Stimulated activated CD4-positive, alpha-beta T cell treated with anti-CD3 and anti-CD28 coated beads, Interleukin-12 subunit alpha, Interleukin-12 subunit beta, amount 100 ng/mL, for 4 hours (primary cell): ENCODE data around the gene GCNT1.
A peak's percentile ranks its signal among the peaks of the same experiment; 100 is the strongest.
"Not testable (repeated sequence)": the region's sequence is repeated elsewhere in the genome, so short reads cannot be mapped to it uniquely, and the experiment has no call there.

ENCODE experiments used
- DNase-seq: peaks from one replicate; pipeline ENCODE4 v3.0.0-alpha.2; 2020

GCNT1 gene

DNA sequence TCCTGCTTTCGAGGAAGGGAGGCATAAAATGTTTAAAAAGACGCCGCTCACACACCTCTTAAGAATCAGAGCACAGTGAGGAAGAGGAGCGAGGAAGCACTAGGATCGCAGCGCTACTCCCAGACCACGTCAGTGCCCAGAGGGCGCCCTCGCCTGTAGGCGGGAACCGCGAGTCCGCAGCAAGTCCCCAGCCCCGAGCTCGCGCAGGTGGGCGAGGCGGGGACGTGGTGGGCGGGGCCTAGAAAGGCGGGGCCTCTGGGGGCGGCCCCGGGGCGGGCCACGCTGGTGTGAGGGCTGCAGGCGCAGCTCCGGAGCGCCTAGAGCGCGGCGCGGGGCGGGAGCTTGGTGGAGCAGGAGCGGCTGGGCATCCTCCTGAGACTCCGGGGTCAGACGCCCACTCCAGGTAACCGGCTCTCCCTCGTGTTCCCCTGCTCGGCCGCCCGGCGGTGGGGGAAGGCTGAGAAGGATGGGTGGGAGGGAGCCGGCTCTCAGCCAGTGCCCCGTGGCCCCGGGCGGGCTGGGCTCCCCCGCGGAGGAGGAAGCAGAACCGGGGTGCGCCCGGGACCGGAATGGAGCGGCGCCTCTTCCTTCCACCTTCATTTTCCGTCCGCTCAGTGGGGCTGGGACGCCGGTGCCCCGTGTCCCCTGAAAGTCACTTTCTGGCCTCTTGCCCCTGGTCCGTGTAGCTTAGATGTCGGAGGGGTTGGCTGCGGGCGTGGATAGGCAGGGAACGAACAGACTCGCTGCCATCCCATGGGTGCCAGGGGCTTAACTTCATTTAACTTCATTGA, at the start of gene GCNT1:
Gene GCNT1, plus strand, starts transcription at position 280 of the 791 bp plus-strand sequence. CDS start 43,200 bp downstream, outside the sequence.
- DNase-seq = peak; percentile 90

DNA sequence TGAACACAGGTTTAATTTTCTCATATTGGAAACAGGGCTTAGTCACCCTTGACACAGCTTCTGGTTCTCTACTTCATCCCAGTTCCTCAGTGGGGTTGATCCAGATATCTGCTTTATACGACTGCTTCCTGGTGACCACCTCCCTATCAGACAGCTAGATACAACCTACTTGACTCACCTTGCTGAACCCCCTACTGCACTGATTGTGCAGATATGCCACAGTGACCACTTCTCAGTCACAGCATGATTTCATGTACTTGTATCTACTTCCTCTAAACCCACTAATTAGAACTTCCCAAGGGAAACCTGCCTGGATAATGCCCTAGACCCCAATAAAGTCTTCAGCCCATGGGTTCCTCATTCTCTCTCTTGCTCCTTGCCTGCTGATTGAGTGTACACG, 46.3 kb upstream of the GCNT1 start:
- no peak for DNase-seq

- no peak for DNase-seq
These were observed 45.3 kb upstream of the GCNT1 start for GRCh38 chr9:76413658-76414057.

DNA sequence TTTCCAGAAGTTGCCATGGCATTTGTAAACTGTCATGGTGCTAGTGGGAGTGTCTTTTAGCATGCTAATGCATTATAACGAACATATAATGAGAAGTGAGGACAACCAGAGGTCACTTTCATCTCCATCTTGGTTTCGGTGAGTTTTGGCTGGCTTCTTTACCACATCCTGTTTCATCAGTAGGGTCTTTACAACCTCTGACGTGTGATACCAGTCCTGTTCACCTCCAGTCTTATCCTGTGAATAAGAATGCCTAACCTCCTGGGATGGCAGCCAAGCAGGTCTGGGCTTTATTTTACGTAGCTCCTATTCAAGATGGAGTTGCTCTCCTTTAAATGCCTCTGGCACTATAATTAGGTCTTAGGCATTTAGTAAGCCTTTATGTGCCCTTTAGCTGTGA, 44.3 kb upstream of the GCNT1 start:
- DNase-seq = no peak

- DNase-seq = no peak
These were observed 43.8 kb upstream of the GCNT1 start for GRCh38 chr9:76415154-76415553.

DNA sequence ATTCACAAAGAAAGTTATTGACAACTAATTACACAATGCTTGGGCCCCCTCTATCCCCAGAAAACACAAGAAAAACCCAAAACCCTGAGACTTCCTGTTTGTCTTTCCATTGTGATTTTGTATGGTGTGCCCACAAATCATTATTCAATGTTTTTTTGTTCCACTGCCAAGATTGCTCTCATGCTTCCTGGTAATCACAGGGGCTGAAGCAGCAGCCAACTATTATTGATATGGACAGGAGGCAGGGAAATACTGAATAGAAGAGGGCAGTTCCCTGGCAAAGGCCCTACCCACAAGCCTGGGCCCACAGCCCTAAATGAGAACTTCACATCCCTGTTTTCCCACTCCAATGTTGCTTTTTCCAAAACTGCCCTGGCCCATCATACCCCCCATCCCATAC, 43.3 kb upstream of the GCNT1 start:
- no peak for DNase-seq

- no peak for DNase-seq
These were observed 41.6 kb upstream of the GCNT1 start for GRCh38 chr9:76417394-76417793.

- no peak for DNase-seq
These were observed 39.1 kb upstream of the GCNT1 start for GRCh38 chr9:76419782-76420380.

DNA sequence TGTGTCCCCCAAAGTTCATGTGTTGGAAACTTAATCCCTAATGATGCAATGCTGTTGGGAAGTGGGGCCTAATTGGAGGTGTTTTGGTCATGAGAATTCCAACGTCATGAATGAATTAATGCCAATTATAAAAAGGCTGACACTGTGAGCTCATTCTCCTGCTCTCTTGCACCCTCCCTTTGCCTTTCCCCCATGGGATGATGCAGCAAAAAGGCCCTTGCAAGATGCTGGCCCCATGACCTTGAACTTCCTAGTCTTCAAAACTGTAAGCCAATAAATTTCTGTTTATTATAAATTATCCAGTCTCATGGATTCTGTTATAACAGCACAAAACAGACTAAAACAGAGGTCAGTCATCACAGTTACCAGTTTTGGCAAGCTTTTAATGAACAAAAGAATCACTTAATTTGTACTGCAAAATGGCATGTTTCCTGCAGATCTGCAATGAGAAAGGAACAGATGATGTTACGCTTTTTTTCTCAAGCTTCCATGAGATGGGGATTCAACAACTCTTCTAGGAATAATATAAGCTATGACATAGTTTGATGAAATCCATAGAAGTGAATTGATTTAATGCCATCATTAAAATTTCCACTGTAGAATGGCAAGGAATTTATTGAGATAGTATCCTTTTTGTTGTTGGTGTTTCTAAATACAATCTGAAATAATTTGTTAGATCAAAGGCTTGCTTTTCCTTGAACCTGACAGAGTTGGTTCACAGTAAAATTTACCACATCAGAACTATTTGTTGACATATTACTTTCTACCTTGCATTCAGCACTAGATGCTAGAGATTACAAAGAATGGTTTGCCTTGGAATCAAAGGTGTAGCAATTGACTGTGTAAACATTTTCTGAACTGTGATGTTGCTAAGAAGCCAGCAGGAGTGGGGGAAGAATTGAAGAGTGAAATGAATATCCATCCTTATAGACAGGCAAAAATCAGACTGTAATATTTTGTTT, 35.5 kb upstream of the GCNT1 start:
- no peak for DNase-seq

GRCh38 chr9:76424491-76424890, 34.5 kb upstream of the GCNT1 start:
- no peak for DNase-seq

- DNase-seq = no peak
These were observed 33.1 kb upstream of the GCNT1 start for GRCh38 chr9:76425677-76426453.

- DNase-seq = no peak
These were observed 32.1 kb upstream of the GCNT1 start for GRCh38 chr9:76426807-76427419.

- no peak for DNase-seq
These were observed 27.4 kb upstream of the GCNT1 start for GRCh38 chr9:76431601-76432000.

- no peak for DNase-seq
These were observed 25.6 kb upstream of the GCNT1 start for GRCh38 chr9:76433406-76433805.

DNA sequence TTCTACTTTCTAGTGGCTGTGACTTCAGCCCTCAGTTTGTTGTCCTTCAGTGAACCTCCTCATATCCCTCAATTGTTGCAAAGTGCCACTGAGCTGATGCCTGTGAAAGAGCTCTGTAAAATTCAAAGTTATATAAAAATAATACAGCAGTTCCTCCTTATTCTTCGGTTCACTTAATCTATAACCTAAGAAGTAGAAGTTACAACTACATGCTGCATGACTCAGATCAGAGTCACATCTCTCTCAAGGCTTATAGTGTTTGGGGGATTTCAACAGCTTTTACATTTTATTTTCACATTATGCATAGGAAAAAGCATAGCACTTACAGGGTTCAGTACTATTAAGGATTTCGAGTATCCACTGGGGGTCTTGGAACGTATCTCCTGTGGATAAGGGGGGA, 25.1 kb upstream of the GCNT1 start:
- DNase-seq = no peak

GRCh38 chr9:76434897-76435296, 24.1 kb upstream of the GCNT1 start:
- DNase-seq = not testable (repeated sequence)

DNA sequence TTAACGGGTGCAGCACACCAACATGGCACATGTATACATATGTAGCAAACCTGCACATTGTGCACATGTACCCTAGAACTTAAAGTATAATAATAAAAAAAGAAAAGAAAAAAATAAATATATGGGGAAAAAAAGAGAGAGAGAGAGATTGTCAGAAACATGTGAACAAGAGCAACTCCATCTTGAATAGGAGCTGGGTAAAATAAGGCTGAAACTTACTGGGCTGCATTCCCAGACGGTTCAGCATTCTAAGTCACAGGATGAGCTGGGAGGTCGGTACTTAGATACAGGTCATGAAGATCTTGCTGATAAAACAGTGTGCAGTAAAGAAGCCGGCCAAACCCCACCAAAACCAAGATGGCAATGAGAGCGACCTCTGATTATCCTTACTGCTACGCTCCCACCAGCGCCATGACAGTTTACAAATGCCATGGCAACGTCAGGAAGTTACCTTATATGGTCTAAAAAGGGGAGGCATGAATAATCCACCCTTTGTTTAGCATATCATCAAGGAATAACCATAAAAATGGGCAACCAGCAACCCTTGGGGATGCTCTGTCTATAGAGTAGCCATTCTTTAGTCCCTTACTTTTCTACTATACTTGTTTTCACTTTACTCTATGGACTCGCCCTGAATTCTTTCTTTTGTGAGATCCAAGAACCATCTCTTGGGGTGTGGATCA, 21.8 kb upstream of the GCNT1 start:
- not testable (repeated sequence) for DNase-seq

DNA sequence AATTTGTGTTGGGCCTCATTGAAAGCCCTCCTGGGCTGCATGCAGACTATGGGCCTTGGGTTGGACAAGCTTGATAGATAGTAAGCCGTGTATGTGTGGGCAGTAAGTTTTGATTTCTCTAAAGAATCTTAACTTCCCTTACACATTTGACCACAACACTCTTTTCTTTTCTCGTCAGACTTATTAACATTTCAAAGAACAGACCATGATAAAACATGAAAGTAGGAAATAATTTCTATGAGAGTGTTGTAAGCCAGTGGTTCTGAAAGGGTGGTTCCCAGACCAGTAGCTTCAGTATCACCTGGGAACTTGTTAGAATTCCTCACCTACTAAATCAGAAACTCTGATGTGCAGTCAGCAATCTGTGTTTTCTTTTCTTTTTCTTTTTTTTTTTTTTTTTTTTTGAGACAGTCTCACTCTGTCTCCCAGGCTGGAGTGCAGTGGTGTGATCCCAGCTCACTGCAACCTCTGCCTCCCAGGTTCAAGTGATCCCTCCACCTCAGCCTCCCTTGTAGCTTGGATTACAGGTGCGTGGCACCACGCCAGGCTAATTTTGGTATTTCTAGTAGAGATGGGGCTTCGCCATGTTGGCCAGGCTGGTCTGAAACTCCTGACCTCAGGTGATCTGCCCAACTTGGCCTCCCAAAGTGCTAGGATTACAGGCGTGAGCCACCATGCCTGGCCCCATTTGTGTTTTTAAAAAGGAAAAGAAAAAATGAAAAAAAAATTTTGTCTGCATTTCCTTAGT, 20.0 kb upstream of the GCNT1 start:
- DNase-seq = no peak

DNA sequence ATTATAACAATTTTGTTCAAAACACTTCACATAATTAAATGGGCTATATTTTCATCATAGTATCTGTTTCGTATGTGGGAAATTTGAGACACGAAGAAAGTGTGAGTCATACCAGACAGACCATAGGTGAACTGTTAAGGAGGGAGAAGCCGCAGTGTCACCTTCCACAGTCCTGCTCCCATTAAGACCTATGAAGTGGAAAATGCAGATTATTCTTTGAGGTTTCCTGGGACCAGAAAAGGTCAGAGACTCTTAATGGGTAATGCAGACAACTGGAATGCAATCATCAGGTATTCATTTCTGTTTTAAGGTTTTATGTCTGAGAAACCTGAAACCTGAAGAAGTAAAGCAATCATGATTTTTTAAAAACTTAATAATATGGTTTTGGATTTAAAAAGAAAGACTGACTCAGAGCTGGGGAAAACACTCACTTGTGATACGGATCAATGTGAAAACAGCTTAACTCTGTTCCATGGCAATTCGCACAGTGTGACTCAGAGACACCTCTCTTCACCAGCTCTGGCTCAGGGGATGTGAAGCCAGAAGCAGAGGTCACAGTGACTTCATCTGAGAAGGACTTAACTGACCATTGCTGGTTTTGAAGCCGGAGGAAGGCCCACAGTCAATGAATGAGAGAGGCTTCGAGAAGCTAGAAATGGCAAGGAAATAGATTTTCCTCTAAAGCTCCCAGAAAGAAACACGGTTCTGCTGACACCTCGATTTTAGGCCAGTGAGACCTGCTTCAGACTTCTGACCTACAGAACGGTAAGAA, 17.2 kb upstream of the GCNT1 start:
- peak; percentile 27 for DNase-seq

- no peak for DNase-seq
These were observed 15.1 kb upstream of the GCNT1 start for GRCh38 chr9:76443887-76444286.
